DOHH2 (cell line): ENCODE results near the gene ALOX12B.

ENCODE experiments used
- H3F3A ChIP-seq: fragments of 200-600 bp; sonication (generic), shearing (Covaris generic); 2 replicates; pipeline ENCODE4 v1.6.0; 2016; ENCODE audit warnings: antibody characterized with exemption, mild to moderate bottlenecking; ENCODE audit not compliant: control insufficient read depth, insufficient read depth
- H3K27ac ChIP-seq: fragments of 200-600 bp; sonication (generic); 2 replicates; pipeline ENCODE4 v1.5.1; 2014; ENCODE audit warnings: low read depth, mild to moderate bottlenecking, low read length, moderate library complexity
- H3K27me3 ChIP-seq: fragments of 200-600 bp; sonication (generic); 2 replicates; pipeline ENCODE4 v1.6.1; 2014; ENCODE audit warnings: mild to moderate bottlenecking, low read length, mixed read lengths; ENCODE audit not compliant: control insufficient read depth
- H3K36me3 ChIP-seq: fragments of 200-600 bp; sonication (generic); 2 replicates; pipeline ENCODE4 v1.6.1; 2014; ENCODE audit warnings: mild to moderate bottlenecking, low read length, moderate library complexity, mixed read lengths; ENCODE audit not compliant: control insufficient read depth
- H3K4me1 ChIP-seq: fragments of 200-600 bp; sonication (generic); 2 replicates; pipeline ENCODE4 v1.6.1; 2014; ENCODE audit warnings: mild to moderate bottlenecking, low read length, mixed read lengths; ENCODE audit not compliant: control insufficient read depth
- H3K4me2 ChIP-seq: fragments of 200-600 bp; sonication (generic); 2 replicates; pipeline ENCODE4 v1.6.0; 2014; ENCODE audit warnings: mild to moderate bottlenecking, low read length, moderate library complexity
- H3K4me3 ChIP-seq: fragments of 200-600 bp; sonication (generic); 2 replicates; pipeline ENCODE4 v1.5.1; 2014; ENCODE audit warnings: mild to moderate bottlenecking, low read length, mixed read lengths
- H3K79me2 ChIP-seq: fragments of 200-600 bp; sonication (generic); 2 replicates; pipeline ENCODE4 v1.6.1; 2014; ENCODE audit warnings: mild to moderate bottlenecking, low read length, mixed read lengths; ENCODE audit not compliant: control insufficient read depth
- H3K9me2 ChIP-seq: fragments of 200-600 bp; sonication (generic); replicated peaks from 2 replicates; pipeline ENCODE4 v1.6.1; 2014; ENCODE audit warnings: mild to moderate bottlenecking, low read length, mixed read lengths; ENCODE audit not compliant: control insufficient read depth
- H3K9me3 ChIP-seq: fragments of 200-600 bp; sonication (generic); 2 replicates; pipeline ENCODE4 v1.6.1; 2014; ENCODE audit warnings: antibody characterized with exemption, low read length, mixed read lengths; ENCODE audit not compliant: control insufficient read depth, insufficient read depth
- H4K20me1 ChIP-seq: fragments of 200-600 bp; sonication (generic); 2 replicates; pipeline ENCODE4 v1.6.0; 2014; ENCODE audit warnings: low read depth, mild to moderate bottlenecking, antibody characterized with exemption, low read length, moderate library complexity; ENCODE audit not compliant: control insufficient read depth, insufficient read depth
- EZH2phosphoT487 ChIP-seq: fragments of 200-600 bp; sonication (generic); IDR thresholded peaks from 2 replicates; pipeline ENCODE4 v1.6.1; 2017; ENCODE audit warnings: borderline replicate concordance, mild to moderate bottlenecking, antibody characterized with exemption, low read length, moderate library complexity, mixed read lengths
- TF ChIP-seq, protein P1 (sequence below): fragments of 200-600 bp; sonication (generic); IDR thresholded peaks from one replicate; pipeline ENCODE4 v1.5.1; 2014; ENCODE audit warnings: antibody characterized with exemption, mild to moderate bottlenecking, low read depth, low read length; ENCODE audit not compliant: poor library complexity, severe bottlenecking

Gene ALOX12B

DNA sequence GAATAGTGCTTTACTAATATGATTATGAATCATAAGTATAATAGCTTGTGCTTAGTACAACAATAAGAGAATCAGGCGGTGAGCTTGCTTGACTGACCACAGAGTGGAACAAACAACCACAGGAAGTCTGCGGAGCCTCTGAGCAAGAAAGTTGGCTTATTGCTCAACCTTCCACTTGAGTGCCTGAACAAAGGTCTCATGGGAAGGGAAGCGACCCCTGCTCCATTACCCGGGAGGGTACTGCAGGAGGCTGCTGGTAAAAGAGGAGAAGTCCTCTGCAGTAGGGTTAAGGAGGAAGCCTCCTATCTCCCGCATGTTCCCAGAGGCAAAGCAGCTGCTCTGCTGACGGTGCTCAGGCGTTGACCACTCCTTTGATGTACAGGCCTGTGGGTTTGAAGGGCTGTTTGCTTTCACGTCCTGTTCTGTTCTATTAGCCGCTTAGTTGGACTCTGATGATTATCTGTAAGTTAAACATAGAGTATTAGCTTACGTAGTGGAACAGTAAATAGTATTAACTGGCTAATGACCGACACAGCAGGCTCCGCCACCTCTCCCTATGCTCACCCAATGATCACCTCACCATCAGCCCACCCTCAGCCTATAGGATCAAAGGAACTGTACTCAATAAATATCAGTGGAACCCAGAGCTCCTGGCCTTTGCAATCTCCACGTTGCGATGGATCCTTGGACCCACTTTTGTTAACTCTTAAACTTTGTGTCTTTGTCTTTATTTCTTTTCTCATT lies 31.1 kb downstream of the ALOX12B start:
- Histone ChIP-seq H3K79me2 (no peaks in the 10 kb centered on the region), H3K9me2 (no peaks in the 10 kb centered on the region), H3K4me2 (peak overlapping the region; percentile 49), H4K20me1 (no peaks in the 10 kb centered on the region), H3K4me1 (peaks cover 44% of the 10 kb centered on the region), H3F3A (no peaks in the 10 kb centered on the region), H3K27ac (no peak overlapping the region), H3K27me3 (peaks cover 27% of the 10 kb centered on the region), H3K4me3 (peak overlapping the region; percentile 10), H3K9me3 (no peaks in the 10 kb centered on the region), H3K36me3 (no peaks in the 10 kb centered on the region)
- TF ChIP-seq, protein P1, sequence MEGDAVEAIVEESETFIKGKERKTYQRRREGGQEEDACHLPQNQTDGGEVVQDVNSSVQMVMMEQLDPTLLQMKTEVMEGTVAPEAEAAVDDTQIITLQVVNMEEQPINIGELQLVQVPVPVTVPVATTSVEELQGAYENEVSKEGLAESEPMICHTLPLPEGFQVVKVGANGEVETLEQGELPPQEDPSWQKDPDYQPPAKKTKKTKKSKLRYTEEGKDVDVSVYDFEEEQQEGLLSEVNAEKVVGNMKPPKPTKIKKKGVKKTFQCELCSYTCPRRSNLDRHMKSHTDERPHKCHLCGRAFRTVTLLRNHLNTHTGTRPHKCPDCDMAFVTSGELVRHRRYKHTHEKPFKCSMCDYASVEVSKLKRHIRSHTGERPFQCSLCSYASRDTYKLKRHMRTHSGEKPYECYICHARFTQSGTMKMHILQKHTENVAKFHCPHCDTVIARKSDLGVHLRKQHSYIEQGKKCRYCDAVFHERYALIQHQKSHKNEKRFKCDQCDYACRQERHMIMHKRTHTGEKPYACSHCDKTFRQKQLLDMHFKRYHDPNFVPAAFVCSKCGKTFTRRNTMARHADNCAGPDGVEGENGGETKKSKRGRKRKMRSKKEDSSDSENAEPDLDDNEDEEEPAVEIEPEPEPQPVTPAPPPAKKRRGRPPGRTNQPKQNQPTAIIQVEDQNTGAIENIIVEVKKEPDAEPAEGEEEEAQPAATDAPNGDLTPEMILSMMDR: no peak
- no peak for TF ChIP-seq EZH2phosphoT487

DNA sequence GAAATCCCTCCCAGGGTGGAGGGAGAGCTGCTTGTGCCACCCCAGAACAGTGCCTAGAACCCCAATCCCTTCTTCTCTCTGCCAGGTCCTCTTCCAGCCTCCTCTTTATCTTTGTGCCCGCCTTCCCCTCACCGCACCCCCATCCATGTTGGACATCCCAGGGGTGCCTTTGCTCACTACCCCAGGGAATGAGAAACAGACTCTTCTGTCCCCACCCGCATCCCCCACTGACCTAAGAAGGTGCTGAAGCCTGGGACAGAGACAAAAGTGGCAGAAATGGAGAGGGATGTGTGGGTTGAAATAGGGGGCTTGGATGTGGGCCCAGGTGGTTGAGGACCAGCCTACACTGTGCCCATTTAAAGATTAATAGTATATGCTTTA lies 31.7 kb downstream of the ALOX12B start:
- TF ChIP-seq EZH2phosphoT487: no peak
- TF ChIP-seq, protein P1: no peak
- H3F3A ChIP-seq: no peaks in the 10 kb centered on the region
- H3K36me3 ChIP-seq: no peaks in the 10 kb centered on the region
- no peaks in the 10 kb centered on the region for H4K20me1 ChIP-seq
- H3K9me2 ChIP-seq: no peaks in the 10 kb centered on the region
- H3K4me3 ChIP-seq: no peak overlapping the region
- H3K4me2 ChIP-seq: peak overlapping the region; percentile 49
- peaks cover 44% of the 10 kb centered on the region for H3K4me1 ChIP-seq
- H3K27ac ChIP-seq: no peak overlapping the region
- peaks cover 21% of the 10 kb centered on the region for H3K27me3 ChIP-seq
- H3K9me3 ChIP-seq: no peaks in the 10 kb centered on the region
- no peaks in the 10 kb centered on the region for H3K79me2 ChIP-seq

DNA sequence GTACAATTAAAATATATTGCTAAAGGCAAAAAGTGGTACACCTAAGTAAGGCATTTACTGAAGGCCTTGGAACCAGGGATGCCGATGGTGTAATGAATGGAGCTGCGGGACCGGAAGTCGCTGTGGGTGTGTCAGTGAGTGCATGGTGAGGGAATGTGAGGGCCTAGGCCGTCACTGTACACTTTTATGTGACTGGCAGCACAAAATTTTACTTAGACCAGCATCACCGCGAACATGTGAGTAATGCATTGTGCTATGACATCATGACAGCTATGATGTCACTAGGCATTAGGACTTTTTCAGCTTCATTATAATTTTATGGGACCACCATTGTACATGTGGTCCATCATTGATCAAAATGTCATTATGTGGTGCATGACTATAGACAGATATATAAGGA lies 33.9 kb downstream of the ALOX12B start:
- Histone ChIP-seq H3K4me2 (no peak overlapping the region), H3K27ac (no peak overlapping the region), H3F3A (no peaks in the 10 kb centered on the region), H3K36me3 (no peaks in the 10 kb centered on the region), H3K4me1 (peaks cover 27% of the 10 kb centered on the region), H3K27me3 (peaks cover 2% of the 10 kb centered on the region; the same call in 1 of the 2 replicates), H3K9me3 (no peaks in the 10 kb centered on the region), H3K4me3 (no peak overlapping the region), H3K79me2 (no peaks in the 10 kb centered on the region), H3K9me2 (no peaks in the 10 kb centered on the region), H4K20me1 (no peaks in the 10 kb centered on the region)
- TF ChIP-seq EZH2phosphoT487: no peak
- TF ChIP-seq, protein P1: no peak
